Liver (tissue), 9 donors: ENCODE results near the gene WDR48. TPM values are rescaled to one million over a fixed set of nuclear protein-coding genes. Genes with fewer than 3 reads are reported as not detected.

Experiments
- DNase-seq: peaks from one replicate; pipeline ENCODE4 v3.0.0-alpha.2; 2017; ENCODE audit warnings: low spot score
- H3K27ac ChIP-seq, 2 donors: one replicate each; pipeline ENCODE4 v1.7.0; 2013; ENCODE audit warnings: inconsistent platforms in 2 of 2, low read length in 2 of 2, control low read depth in 1 of 2, low read depth in 1 of 2, mild to moderate bottlenecking in 1 of 2
- H3K27me3 ChIP-seq, 4 donors: one replicate each; pipeline versions ENCODE4 v1.6.1 to v1.7.0; 2013; ENCODE audit warnings: low read length in 3 of 4, inconsistent platforms in 1 of 4, mild to moderate bottlenecking in 1 of 4, moderate library complexity in 1 of 4; ENCODE audit not compliant: control insufficient read depth in 4 of 4, insufficient read depth in 4 of 4
- H3K36me3 ChIP-seq, 4 donors: one replicate each; pipeline versions ENCODE4 v1.6.1 to v1.7.0; 2013; ENCODE audit warnings: low read length in 3 of 4, mild to moderate bottlenecking in 3 of 4, low read depth in 1 of 4, moderate library complexity in 1 of 4; ENCODE audit not compliant: control insufficient read depth in 4 of 4, insufficient read depth in 3 of 4
- H3K4me1 ChIP-seq, 4 donors: one replicate each; pipeline versions ENCODE4 v1.6.1 to v1.7.0; 2013; ENCODE audit warnings: low read length in 3 of 4, mild to moderate bottlenecking in 3 of 4, moderate library complexity in 1 of 4; ENCODE audit not compliant: control insufficient read depth in 4 of 4, insufficient read depth in 4 of 4
- H3K4me3 ChIP-seq, 3 donors: one replicate each; pipeline versions ENCODE4 v1.6.1 to v1.7.0; 2013; ENCODE audit warnings: low read length in 3 of 3, control low read depth in 1 of 3, low read depth in 1 of 3, mild to moderate bottlenecking in 1 of 3
- H3K9ac ChIP-seq, 2 donors: one replicate each; pipeline ENCODE4 v1.7.0; 2013; ENCODE audit warnings: low read length in 2 of 2, mild to moderate bottlenecking in 2 of 2, moderate library complexity in 2 of 2, control low read depth in 1 of 2, low read depth in 1 of 2
- H3K9me3 ChIP-seq, 4 donors: one replicate each; pipeline versions ENCODE4 v1.6.1 to v1.7.0; 2013; ENCODE audit warnings: low read length in 3 of 4; ENCODE audit not compliant: control insufficient read depth in 4 of 4
- GABPA ChIP-seq, 2 donors: IDR thresholded peaks in 1 of 2; conservative IDR thresholded peaks in 1 of 2; 2 replicates each; pipeline ENCODE4 v1.6.1; 2016; ENCODE audit warnings: antibody characterized with exemption in 2 of 2, mild to moderate bottlenecking in 1 of 2, moderate library complexity in 1 of 2
- JUND ChIP-seq, 2 donors: IDR thresholded peaks; 2 replicates each; pipeline ENCODE4 v1.6.1; 2016; ENCODE audit warnings: antibody characterized with exemption in 2 of 2
- RAD21 ChIP-seq, 2 donors: IDR thresholded peaks; 2 replicates each; pipeline ENCODE4 v1.6.1; 2016; ENCODE audit warnings: antibody characterized with exemption in 2 of 2, mild to moderate bottlenecking in 2 of 2
- RXRA ChIP-seq, 2 donors: IDR thresholded peaks; 2 replicates each; pipeline ENCODE4 v1.6.1; 2017 to 2018; ENCODE audit warnings: antibody characterized with exemption in 2 of 2, mild to moderate bottlenecking in 1 of 2
- SP1 ChIP-seq: IDR thresholded peaks from 2 replicates; pipeline ENCODE4 v1.6.1; 2018; ENCODE audit warnings: antibody characterized with exemption, mild to moderate bottlenecking
- TAF1 ChIP-seq: conservative IDR thresholded peaks from 2 replicates; pipeline ENCODE4 v1.6.1; 2016; ENCODE audit warnings: antibody characterized with exemption, mild to moderate bottlenecking
- YY1 ChIP-seq: IDR thresholded peaks from 2 replicates; pipeline ENCODE4 v1.6.1; 2016; ENCODE audit warnings: antibody characterized with exemption, mild to moderate bottlenecking
- WGBS: extraction: QIAGEN DNeasy Blood & Tissue Kit; methylation state at CpG from one replicate; pipeline ENCODE4 v1.1.7; 2013; 5-methylcytosine and 5-hydroxymethylcytosine counted together
- polyA plus RNA-seq, 2 donors: library from polyadenylated mRNA; stranded (reverse) in 1 of 2; unstranded in 1 of 2; fragments of 200-250 nt in 1 of 2; fragments of >200 nt in 1 of 2; fragmentation: Nextera tagmentation in 1 of 2; extraction: Ambion mirVana in 1 of 2; gene quantifications; one replicate each; pipeline versions ENCODE4 v1.2.1 to v1.2.3, GENCODE V29; 2013 to 2015
- total RNA-seq, 2 donors: library from RNA; depleted of rRNA; stranded (reverse); fragments of >200 nt; gene quantifications; one replicate each; pipeline ENCODE4 v1.2.3, GENCODE V29; 2014
- TF ChIP-seq, protein P1 (sequence below): IDR thresholded peaks from 2 replicates; pipeline ENCODE4 v1.6.1; 2016; ENCODE audit warnings: antibody characterized with exemption
- TF ChIP-seq, protein P2 (sequence below): IDR thresholded peaks from 2 replicates; pipeline ENCODE4 v1.6.1; 2016; ENCODE audit warnings: antibody characterized with exemption
- TF ChIP-seq, protein P3 (sequence below): IDR thresholded peaks from 2 replicates; pipeline ENCODE4 v1.6.1; 2016; ENCODE audit warnings: antibody characterized with exemption
- TF ChIP-seq, protein P4 (sequence below): fragments of 150-350 bp; IDR thresholded peaks from 2 replicates; pipeline ENCODE4 v1.5.1; 2017; ENCODE audit warnings: improper control_type of control experiment, low read depth, low read length; ENCODE audit not compliant: missing input control
- TF ChIP-seq, protein P5 (sequence below): IDR thresholded peaks from 2 replicates; pipeline ENCODE4 v1.6.1; 2016; ENCODE audit warnings: antibody characterized with exemption, mild to moderate bottlenecking
- donor health status: healthy.
- donor health status: healthy.
- donor health status: healthy.
- donor health status: healthy.
- donor health status: healthy.

The WDR48 gene
- total and polyA plus RNA-seq, 4 donors: 8.0 to 24.9 (median 16.5) TPM

DNA sequence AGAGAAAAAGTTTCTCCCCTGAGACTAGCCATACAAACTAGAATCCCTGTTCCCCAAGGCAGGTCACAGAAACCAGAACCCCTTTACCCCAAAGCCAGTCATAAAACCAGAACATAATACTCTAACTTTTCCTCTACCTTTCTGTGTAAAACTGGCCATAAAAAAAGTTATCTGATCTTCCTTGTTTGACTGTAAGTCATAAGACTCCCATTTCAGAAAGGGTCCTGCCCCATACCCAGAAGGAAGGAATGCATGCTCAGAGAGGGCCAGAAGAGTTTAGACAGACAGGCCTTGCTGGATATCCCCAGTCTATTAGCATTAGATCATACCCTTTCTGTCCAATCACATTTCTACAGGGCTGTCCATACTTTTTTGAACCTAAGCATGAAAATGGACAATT is 27.3 kb upstream of the WDR48 start (continued):
- TF ChIP-seq, protein P1, sequence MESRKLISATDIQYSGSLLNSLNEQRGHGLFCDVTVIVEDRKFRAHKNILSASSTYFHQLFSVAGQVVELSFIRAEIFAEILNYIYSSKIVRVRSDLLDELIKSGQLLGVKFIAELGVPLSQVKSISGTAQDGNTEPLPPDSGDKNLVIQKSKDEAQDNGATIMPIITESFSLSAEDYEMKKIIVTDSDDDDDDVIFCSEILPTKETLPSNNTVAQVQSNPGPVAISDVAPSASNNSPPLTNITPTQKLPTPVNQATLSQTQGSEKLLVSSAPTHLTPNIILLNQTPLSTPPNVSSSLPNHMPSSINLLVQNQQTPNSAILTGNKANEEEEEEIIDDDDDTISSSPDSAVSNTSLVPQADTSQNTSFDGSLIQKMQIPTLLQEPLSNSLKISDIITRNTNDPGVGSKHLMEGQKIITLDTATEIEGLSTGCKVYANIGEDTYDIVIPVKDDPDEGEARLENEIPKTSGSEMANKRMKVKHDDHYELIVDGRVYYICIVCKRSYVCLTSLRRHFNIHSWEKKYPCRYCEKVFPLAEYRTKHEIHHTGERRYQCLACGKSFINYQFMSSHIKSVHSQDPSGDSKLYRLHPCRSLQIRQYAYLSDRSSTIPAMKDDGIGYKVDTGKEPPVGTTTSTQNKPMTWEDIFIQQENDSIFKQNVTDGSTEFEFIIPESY: no peak
- TF ChIP-seq, protein P2, sequence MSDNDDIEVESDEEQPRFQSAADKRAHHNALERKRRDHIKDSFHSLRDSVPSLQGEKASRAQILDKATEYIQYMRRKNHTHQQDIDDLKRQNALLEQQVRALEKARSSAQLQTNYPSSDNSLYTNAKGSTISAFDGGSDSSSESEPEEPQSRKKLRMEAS: no peak
- TF ChIP-seq TAF1 (no peak), YY1 (no peak), JUND (IDR thresholded peaks at IDR 0.05) (no peak), RXRA (IDR thresholded peaks at IDR 0.05) (no peak), GABPA (IDR thresholded peaks at IDR 0.05 in 1 of 2, conservative IDR thresholded peaks at IDR 0.05 in 1 of 2) (no peak)
- TF ChIP-seq, protein P3, sequence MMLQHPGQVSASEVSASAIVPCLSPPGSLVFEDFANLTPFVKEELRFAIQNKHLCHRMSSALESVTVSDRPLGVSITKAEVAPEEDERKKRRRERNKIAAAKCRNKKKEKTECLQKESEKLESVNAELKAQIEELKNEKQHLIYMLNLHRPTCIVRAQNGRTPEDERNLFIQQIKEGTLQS: no peak

DNA sequence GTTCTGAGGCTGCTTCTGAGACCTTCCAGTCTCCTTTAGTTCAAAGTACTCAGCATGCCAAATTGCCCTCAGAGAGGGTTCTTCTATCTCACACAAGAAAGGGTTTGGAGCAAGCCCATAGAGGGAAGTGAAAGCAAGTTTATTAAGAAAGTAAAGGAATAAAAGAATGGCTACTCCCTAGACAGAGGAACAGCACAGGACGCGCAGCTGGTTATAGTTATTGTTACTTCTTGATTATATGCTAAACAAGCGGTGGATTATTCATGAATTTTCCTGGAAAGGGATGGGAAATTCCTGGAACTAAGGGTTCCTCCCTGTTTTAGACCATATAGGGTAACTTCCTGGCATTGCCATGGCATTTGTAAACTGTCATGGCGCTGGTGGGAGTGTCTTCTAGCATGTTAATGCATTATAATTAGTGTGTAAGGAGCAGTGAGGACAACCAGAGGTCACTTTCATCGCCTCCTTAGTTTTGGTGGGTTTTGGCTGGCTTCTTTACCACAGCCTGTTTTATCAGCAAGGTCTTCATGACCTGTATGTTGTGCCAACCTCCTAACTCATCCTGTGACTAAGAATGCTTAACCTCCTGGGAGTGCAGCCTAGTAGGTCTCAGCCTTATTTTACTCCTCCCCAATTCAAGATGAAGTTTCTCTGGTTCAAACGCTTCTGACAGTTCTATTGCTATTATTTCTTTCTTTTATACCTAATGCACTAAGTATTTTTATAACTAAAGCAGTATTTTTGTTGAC is 26.4 kb upstream of the WDR48 start:
- no peaks in the 10 kb centered on the region for H3K36me3 ChIP-seq
- DNase-seq: no peak
- no peaks in the 10 kb centered on the region for H3K27me3 ChIP-seq
- TF ChIP-seq, protein P4, sequence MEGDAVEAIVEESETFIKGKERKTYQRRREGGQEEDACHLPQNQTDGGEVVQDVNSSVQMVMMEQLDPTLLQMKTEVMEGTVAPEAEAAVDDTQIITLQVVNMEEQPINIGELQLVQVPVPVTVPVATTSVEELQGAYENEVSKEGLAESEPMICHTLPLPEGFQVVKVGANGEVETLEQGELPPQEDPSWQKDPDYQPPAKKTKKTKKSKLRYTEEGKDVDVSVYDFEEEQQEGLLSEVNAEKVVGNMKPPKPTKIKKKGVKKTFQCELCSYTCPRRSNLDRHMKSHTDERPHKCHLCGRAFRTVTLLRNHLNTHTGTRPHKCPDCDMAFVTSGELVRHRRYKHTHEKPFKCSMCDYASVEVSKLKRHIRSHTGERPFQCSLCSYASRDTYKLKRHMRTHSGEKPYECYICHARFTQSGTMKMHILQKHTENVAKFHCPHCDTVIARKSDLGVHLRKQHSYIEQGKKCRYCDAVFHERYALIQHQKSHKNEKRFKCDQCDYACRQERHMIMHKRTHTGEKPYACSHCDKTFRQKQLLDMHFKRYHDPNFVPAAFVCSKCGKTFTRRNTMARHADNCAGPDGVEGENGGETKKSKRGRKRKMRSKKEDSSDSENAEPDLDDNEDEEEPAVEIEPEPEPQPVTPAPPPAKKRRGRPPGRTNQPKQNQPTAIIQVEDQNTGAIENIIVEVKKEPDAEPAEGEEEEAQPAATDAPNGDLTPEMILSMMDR: no peak
- TF ChIP-seq, protein P2: no peak
- TF ChIP-seq RAD21 (IDR thresholded peaks at IDR 0.05): no peak
- TF ChIP-seq, protein P5, sequence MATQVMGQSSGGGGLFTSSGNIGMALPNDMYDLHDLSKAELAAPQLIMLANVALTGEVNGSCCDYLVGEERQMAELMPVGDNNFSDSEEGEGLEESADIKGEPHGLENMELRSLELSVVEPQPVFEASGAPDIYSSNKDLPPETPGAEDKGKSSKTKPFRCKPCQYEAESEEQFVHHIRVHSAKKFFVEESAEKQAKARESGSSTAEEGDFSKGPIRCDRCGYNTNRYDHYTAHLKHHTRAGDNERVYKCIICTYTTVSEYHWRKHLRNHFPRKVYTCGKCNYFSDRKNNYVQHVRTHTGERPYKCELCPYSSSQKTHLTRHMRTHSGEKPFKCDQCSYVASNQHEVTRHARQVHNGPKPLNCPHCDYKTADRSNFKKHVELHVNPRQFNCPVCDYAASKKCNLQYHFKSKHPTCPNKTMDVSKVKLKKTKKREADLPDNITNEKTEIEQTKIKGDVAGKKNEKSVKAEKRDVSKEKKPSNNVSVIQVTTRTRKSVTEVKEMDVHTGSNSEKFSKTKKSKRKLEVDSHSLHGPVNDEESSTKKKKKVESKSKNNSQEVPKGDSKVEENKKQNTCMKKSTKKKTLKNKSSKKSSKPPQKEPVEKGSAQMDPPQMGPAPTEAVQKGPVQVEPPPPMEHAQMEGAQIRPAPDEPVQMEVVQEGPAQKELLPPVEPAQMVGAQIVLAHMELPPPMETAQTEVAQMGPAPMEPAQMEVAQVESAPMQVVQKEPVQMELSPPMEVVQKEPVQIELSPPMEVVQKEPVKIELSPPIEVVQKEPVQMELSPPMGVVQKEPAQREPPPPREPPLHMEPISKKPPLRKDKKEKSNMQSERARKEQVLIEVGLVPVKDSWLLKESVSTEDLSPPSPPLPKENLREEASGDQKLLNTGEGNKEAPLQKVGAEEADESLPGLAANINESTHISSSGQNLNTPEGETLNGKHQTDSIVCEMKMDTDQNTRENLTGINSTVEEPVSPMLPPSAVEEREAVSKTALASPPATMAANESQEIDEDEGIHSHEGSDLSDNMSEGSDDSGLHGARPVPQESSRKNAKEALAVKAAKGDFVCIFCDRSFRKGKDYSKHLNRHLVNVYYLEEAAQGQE: no peak
- no peak for TF ChIP-seq GABPA (IDR thresholded peaks at IDR 0.05 in 1 of 2, conservative IDR thresholded peaks at IDR 0.05 in 1 of 2)
- TF ChIP-seq SP1: no peak
- no peak for TF ChIP-seq JUND (IDR thresholded peaks at IDR 0.05)
- 86% methylated on average over 6 of the region's 6 CpGs for WGBS
- no peak overlapping the region for H3K9ac ChIP-seq
- no peak overlapping the region for H3K4me3 ChIP-seq
- H3K9me3 ChIP-seq: no peaks in the 10 kb centered on the region
- H3K4me1 ChIP-seq: no peaks in the 10 kb centered on the region
- H3K27ac ChIP-seq: no peak overlapping the region
